NB4 (cell line): ENCODE data around the gene ZDHHC1.

ENCODE experiments used
- DNase-seq: peaks from one replicate; pipeline ENCODE4 v3.0.0; 2010; ENCODE audit warnings: low read depth
- H3K4me3 ChIP-seq: one replicate; pipeline ENCODE4 v1.5.1; 2011; ENCODE audit warnings: mild to moderate bottlenecking, low read depth, low read length, moderate library complexity
- MYC ChIP-seq: IDR thresholded peaks from 2 replicates; pipeline ENCODE4 v1.6.1; 2011; ENCODE audit warnings: low read depth, low read length
- POLR2A ChIP-seq: IDR thresholded peaks from 2 replicates; pipeline ENCODE4 v1.6.1; 2011; ENCODE audit warnings: mild to moderate bottlenecking; ENCODE audit not compliant: insufficient read length; ENCODE audit errors: extremely low read depth
- TF ChIP-seq, protein P1 (sequence below): IDR thresholded peaks from 2 replicates; pipeline ENCODE4 v1.6.1; 2011; ENCODE audit warnings: low read depth, low read length
- TF ChIP-seq, protein P2 (sequence below): IDR thresholded peaks from one replicate; pipeline ENCODE4 v1.5.1; 2012; ENCODE audit warnings: low read depth, low read length

The ZDHHC1 gene

DNA sequence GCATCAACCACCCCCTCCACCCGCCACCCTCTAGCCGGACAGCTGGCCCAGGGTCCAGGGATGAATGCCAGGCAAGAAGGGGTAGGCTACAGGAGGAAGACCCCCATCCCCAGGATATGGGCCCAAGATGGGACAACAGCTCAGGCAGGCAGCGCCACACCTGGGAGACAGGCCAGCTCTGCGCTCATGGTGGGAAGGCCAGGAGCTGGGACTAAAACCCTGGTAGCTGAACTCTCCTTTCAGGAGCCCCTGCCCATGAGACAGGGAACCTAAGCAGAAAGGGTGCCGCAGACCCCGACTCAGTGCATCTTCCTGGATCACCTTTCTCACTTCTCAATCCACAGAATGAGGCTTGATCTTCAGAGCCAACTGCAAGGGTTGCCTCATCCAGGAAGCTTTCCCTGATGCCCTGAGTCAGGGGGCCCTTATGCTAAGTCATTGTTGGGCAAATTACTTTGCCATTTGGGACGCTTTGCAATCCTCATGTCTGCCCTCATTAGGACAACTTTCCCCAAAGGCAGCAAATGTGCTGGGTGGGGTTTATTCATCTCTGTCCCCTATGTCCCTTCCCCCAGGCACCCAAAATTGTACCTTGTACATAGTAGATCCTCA, 9.0 kb downstream of the ZDHHC1 start:
- no peak overlapping the region for H3K4me3 ChIP-seq
- TF ChIP-seq, protein P1, sequence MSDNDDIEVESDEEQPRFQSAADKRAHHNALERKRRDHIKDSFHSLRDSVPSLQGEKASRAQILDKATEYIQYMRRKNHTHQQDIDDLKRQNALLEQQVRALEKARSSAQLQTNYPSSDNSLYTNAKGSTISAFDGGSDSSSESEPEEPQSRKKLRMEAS = no peak
- no peak for TF ChIP-seq MYC
- TF ChIP-seq POLR2A = no peak
- TF ChIP-seq, protein P2, sequence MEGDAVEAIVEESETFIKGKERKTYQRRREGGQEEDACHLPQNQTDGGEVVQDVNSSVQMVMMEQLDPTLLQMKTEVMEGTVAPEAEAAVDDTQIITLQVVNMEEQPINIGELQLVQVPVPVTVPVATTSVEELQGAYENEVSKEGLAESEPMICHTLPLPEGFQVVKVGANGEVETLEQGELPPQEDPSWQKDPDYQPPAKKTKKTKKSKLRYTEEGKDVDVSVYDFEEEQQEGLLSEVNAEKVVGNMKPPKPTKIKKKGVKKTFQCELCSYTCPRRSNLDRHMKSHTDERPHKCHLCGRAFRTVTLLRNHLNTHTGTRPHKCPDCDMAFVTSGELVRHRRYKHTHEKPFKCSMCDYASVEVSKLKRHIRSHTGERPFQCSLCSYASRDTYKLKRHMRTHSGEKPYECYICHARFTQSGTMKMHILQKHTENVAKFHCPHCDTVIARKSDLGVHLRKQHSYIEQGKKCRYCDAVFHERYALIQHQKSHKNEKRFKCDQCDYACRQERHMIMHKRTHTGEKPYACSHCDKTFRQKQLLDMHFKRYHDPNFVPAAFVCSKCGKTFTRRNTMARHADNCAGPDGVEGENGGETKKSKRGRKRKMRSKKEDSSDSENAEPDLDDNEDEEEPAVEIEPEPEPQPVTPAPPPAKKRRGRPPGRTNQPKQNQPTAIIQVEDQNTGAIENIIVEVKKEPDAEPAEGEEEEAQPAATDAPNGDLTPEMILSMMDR = no peak
- DNase-seq = no peak

DNA sequence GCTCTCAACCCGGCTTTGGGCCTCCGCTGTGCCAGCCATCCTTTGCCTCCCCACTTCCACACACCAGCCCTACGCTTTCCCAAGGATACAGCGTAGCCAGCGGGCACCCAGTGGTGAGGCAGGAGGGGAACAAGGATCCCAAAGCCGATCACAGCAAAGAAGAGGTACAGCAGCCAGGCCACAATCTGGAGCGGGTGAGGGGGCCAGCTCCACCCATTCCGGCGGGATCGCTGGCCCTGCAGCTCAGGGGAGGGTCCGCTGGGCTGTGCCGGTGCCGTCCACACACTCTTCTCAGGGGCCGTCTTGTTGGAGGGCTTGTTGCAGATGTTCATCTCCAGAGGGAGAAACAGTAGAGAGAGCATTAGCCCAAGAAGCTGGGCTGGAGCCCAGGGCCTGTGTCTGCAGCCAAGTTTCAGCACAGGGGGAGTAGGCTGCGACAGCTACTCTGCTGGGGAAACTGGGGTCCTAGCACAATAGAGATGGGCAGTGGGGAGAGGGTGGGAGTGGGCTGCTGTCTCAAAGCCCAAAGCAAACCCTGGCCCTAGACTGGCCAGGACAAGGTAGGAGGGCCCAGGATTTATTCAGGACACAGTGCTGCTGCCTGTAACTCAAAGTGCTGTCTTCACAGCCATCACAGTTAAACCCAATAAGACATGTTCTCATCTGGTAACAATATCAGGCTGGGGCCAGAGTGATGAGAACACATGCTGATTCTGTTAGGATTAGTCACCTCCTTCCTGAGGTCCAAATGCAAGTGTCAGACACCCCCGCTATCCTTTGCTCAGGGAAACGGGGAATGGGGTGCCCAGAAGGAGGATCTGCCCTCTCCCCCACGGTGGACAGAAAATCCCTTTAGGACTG, 9.9 kb downstream of the ZDHHC1 start:
- H3K4me3 ChIP-seq = no peak overlapping the region
- TF ChIP-seq MYC (no peak), POLR2A (no peak)
- TF ChIP-seq, protein P2 = no peak
- TF ChIP-seq, protein P1 = no peak
- no peak for DNase-seq

DNA sequence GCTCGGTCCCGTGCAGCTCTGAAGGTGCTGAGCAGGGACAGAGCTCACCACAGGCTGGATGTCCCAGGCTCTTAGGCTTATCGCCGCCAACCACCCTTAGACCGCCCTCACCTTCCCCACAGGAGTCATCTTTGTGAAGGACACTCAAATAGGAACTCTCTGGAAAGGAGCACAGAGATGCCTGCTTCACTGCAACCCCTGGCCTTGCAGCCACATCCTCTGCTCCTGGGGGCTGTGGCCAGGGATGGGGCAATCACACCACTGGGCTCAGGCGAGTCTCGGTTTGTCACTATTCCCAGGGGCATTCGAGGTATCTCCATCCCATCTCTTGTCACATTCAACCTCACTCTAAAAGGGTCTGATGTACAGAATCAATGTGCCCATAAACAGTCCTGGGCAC, 10.9 kb downstream of the ZDHHC1 start:
- peak; percentile 81 for DNase-seq
- TF ChIP-seq, protein P1 = no peak
- TF ChIP-seq POLR2A = no peak
- TF ChIP-seq, protein P2 = no peak
- no peak for TF ChIP-seq MYC
- H3K4me3 ChIP-seq = no peak overlapping the region

DNA sequence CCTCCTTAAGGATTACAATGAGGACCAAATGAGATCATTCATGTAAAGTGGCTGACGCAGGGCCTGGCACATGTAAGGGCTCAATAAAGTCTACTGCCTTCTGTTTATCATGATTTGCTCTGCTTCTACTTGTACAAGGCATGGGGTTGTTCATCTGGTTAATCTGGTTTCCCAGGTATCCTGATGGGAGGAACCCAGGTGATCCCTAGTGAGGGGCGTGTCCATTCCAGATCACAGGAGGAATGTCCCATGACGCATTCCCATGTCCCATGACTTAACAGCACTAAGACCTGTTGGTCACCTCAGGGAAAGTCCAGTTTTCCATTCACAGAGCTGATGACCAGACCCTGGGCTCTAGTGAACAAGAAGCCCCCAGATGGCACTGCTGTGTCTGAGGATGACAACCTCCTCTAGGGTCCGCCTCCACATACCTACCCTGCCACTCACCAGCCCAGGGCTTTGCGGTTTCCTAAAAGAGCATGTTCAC, 11.5 kb downstream of the ZDHHC1 start:
- DNase-seq = no peak
- TF ChIP-seq, protein P1 = no peak
- no peak for TF ChIP-seq POLR2A
- TF ChIP-seq MYC = no peak
- TF ChIP-seq, protein P2 = no peak
- H3K4me3 ChIP-seq = no peak overlapping the region

DNA sequence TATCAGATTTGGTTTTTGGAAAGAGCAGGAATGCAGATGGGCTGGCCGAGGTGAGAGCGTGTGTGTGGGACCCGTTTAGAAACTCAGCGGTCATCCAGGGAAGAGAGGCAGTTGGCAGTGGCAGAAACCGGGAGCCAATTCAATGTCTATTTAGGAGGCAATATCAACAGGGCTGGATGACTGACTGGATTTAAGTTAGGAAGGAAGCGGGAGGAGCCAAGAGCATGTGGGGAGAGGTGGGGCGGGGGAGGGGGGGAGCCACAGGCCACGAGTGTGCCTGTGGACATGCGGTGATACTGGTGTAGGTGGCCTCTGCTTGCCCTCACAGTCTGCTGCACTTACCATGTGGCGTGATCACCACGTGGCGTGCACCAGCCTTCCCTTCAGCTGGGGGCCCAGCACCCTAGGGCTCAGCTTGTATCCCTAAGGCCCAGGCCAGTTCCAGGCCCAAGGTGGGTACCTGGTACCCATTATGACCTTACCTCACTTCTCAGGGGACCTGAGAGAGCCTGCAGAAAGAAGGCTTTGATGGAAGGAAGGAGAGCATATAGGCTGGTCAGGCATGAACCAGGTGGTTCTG, 12.2 kb downstream of the ZDHHC1 start:
- TF ChIP-seq, protein P2 = no peak
- TF ChIP-seq, protein P1 = no peak
- TF ChIP-seq POLR2A = no peak
- no peak for TF ChIP-seq MYC
- no peak overlapping the region for H3K4me3 ChIP-seq
- DNase-seq = no peak
